ENCODE measurements around the gene WWOX. TPM values are rescaled to one million over a fixed set of nuclear protein-coding genes. Genes with fewer than 3 reads are reported as not detected.

Gene WWOX
- total RNA-seq, 1 donor from 2014 or later, result 28.2 TPM

DNA sequence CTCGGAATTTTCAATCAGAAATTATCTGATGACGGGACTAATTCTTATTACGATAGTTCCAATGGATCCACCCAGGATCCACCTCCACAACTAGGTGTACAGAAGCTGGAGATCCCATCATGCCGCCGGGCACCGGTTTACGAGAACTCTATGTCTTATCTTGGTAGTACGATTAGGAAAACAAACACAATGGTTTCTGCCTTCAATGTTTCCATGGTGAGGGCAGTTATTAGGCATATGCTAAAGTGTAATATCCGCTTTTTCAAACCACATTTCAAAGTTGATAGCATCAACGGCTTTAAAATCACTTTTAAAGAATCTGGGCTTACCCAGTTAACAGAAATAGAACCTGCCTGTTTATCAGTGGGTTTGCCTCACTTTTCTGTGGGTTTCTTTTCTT is 795.4 kb downstream of the WWOX start:
- no peak overlapping the region for H3K4me3 Mint-ChIP-seq
- H3K27ac Mint-ChIP-seq, result no peak overlapping the region
- DNase-seq (ENCODE audit: extremely low spot score, unreplicated experiment), result no peak
- peaks cover 4% of the 10 kb centered on the region for H3K4me1 Mint-ChIP-seq (ENCODE audit: unreplicated experiment)
- no peaks in the 10 kb centered on the region for H3K9me3 Mint-ChIP-seq
- TF ChIP-seq, protein P1, sequence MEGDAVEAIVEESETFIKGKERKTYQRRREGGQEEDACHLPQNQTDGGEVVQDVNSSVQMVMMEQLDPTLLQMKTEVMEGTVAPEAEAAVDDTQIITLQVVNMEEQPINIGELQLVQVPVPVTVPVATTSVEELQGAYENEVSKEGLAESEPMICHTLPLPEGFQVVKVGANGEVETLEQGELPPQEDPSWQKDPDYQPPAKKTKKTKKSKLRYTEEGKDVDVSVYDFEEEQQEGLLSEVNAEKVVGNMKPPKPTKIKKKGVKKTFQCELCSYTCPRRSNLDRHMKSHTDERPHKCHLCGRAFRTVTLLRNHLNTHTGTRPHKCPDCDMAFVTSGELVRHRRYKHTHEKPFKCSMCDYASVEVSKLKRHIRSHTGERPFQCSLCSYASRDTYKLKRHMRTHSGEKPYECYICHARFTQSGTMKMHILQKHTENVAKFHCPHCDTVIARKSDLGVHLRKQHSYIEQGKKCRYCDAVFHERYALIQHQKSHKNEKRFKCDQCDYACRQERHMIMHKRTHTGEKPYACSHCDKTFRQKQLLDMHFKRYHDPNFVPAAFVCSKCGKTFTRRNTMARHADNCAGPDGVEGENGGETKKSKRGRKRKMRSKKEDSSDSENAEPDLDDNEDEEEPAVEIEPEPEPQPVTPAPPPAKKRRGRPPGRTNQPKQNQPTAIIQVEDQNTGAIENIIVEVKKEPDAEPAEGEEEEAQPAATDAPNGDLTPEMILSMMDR (conservative IDR thresholded peaks at IDR 0.05), result no peak
- H3K36me3 Mint-ChIP-seq, result no peaks in the 10 kb centered on the region
- no peaks in the 10 kb centered on the region for H3K27me3 Mint-ChIP-seq

DNA sequence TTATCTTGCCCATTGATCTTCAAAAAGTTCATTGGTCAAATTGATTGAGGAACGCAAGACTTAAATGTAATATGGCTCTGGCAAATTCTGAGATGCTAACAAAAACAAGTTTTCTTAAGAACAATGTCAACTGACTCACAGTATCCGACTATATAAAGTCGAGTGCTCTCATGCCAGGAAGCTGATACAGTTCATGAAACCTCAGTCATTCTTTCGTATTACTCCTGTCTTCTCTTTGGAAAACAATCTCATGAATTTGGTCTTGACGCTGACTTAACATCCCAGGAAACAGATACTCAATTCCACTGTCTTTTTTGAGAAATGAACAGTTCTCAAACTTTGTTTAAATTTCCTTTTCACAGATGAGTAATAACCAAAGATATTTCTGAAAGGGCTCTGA is 796.2 kb downstream of the WWOX start:
- Mint-ChIP-seq H3K9me3 (no peaks in the 10 kb centered on the region), H3K27ac (no peak overlapping the region), H3K4me3 (no peak overlapping the region), H3K36me3 (no peaks in the 10 kb centered on the region), H3K27me3 (no peaks in the 10 kb centered on the region), H3K4me1 (ENCODE audit: unreplicated experiment) (no peaks in the 10 kb centered on the region)
- no peak for DNase-seq (ENCODE audit: extremely low spot score, unreplicated experiment)
- TF ChIP-seq, protein P1 (conservative IDR thresholded peaks at IDR 0.05), result no peak

DNA sequence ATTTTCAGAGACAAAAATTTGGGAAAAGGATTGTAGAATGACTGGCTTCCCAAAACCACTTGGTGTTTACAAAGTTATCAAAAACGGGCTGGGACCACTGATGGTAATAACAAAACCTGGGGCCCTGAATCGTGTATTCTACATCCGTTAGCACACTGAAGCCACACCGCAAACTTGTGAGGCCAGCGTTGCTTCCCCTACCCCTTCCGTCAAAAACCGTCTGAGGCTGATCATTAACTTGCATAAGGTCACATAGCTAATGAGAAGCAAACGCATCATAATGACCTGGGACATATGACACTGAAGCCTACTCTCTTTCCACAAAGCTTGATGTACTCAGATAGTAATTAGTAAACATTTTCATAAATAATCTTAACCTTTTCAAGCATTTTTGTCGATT is 796.8 kb downstream of the WWOX start:
- Mint-ChIP-seq H3K4me1 (ENCODE audit: unreplicated experiment) (no peaks in the 10 kb centered on the region), H3K27ac (no peak overlapping the region), H3K27me3 (no peaks in the 10 kb centered on the region), H3K4me3 (no peak overlapping the region), H3K36me3 (no peaks in the 10 kb centered on the region), H3K9me3 (no peaks in the 10 kb centered on the region)
- no peak for DNase-seq (ENCODE audit: extremely low spot score, unreplicated experiment)
- TF ChIP-seq, protein P1 (conservative IDR thresholded peaks at IDR 0.05), result no peak

DNA sequence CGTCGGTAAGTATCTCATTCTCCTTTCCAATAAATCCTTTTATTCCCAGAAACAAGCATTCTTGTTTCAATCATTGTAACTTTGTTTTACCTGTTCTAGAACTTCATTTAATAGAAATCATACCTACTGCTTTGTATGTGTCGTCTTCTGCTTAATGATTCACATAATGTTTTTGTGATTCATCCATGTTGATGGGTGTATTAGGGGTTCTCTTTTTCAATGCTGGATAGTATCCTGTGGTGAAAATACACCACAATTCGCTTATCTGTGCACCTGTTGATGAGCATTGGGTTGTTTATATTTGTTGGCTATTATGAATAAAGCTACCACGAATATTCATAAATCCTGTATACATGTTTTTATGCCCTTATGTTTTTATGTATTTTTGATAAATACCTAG is 797.8 kb downstream of the WWOX start:
- TF ChIP-seq, protein P1 (conservative IDR thresholded peaks at IDR 0.05), result no peak
- no peaks in the 10 kb centered on the region for H3K36me3 Mint-ChIP-seq
- H3K27ac Mint-ChIP-seq, result no peak overlapping the region
- H3K9me3 Mint-ChIP-seq, result no peaks in the 10 kb centered on the region
- H3K4me3 Mint-ChIP-seq, result no peak overlapping the region
- no peak for DNase-seq (ENCODE audit: extremely low spot score, unreplicated experiment)
- H3K27me3 Mint-ChIP-seq, result no peaks in the 10 kb centered on the region
- no peaks in the 10 kb centered on the region for H3K4me1 Mint-ChIP-seq (ENCODE audit: unreplicated experiment)

DNA sequence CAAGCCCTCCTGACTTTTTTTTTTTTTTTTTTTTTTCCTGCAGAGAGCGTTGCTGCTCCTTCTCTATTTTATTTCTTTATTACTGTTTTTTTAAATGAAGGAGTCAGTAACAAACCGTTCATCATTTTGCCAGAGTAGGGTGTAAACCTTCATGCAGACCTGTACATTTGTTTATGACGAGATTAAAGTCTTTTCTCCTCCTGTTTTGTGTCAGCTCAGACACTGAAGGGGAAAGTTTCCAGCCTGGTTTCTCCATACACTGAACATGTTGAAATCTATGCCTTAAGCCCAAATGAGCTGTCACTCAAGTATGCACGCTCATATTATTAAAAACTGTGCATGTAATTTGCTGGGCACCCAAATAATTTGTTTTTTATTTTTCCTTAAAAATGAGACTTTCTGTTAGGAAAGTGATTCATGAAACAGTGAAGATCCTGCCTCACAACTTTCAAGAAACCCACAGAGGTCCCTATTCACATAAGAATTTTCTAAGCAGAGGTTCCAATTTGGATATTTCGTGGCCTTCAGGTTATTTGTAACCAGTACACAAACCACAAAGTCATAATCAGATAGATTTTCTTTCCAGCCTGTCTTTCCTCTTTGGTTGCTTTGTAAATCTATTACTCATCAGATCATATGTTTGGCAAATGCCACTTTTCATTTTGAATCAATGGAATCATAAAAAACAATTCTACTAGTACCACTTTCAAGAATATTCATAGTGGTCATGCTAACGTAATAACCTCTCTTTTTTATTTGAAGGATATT is 800.8 kb downstream of the WWOX start:
- Mint-ChIP-seq H3K4me3 (no peak overlapping the region), H3K27ac (no peak overlapping the region), H3K4me1 (ENCODE audit: unreplicated experiment) (peaks cover 3% of the 10 kb centered on the region), H3K27me3 (no peaks in the 10 kb centered on the region), H3K36me3 (no peaks in the 10 kb centered on the region), H3K9me3 (no peaks in the 10 kb centered on the region)
- DNase-seq (ENCODE audit: extremely low spot score, unreplicated experiment), result no peak
- TF ChIP-seq, protein P1 (conservative IDR thresholded peaks at IDR 0.05), result no peak
